PC-9 (cell line): Measurements from ENCODE around the gene PRR29. TPM values are rescaled to one million over a fixed set of nuclear protein-coding genes. Genes with fewer than 3 reads are reported as not detected.

ENCODE experiments used
- BruUV-seq: library from RNA; stranded (reverse); fragments of 400-500 nt; replicated peaks from 2 replicates; lab custom pipeline; 2021; lab: Mats Ljungman, UMichigan
- CTCF ChIA-PET: fragments of 300-600 bp; sonication (Branson Sonifier 250); formaldehyde crosslinking; loops from one replicate; lab custom pipeline; 2022; ENCODE audit warnings: antibody characterized with exemption; lab: Charles Lee
- POLR2A ChIA-PET: fragments of 300-600 bp; sonication (Branson Sonifier 250); formaldehyde crosslinking; loops from one replicate; lab custom pipeline; 2022; ENCODE audit warnings: antibody characterized with exemption; ENCODE audit not compliant: unreplicated experiment; lab: Charles Lee
- DNase-seq, 2 experiments: peaks; one replicate each; pipeline versions ENCODE4 v3.0.0 to v3.0.0-alpha.2; 2015 to 2022; ENCODE audit warnings: mixed read lengths in 1 of 2
- H2AFZ ChIP-seq: fragments of 200-600 bp; sonication (generic); 2 replicates; pipeline ENCODE4 v1.8.1; 2017; ENCODE audit warnings: antibody characterized with exemption
- H3F3A ChIP-seq: fragments of 200-600 bp; sonication (generic); 2 replicates; pipeline ENCODE4 v1.8.1; 2017; ENCODE audit warnings: antibody characterized with exemption, mild to moderate bottlenecking, low read depth; ENCODE audit not compliant: insufficient read depth
- H3K27ac ChIP-seq: fragments of 200-600 bp; sonication (generic); 2 replicates; pipeline ENCODE4 v1.6.1; 2016; ENCODE audit warnings: mixed run types
- H3K27me3 ChIP-seq: fragments of 200-600 bp; sonication (generic); 2 replicates; pipeline ENCODE4 v1.6.1; 2016; ENCODE audit warnings: low read depth, mixed run types; ENCODE audit not compliant: insufficient read depth
- H3K36me3 ChIP-seq: fragments of 200-600 bp; sonication (generic); 2 replicates; pipeline ENCODE4 v1.6.1; 2016; ENCODE audit warnings: low read depth, mixed run types
- H3K4me1 ChIP-seq: fragments of 200-600 bp; sonication (generic); replicated peaks from 2 replicates; pipeline ENCODE4 v1.6.1; 2016; ENCODE audit warnings: mixed run types; ENCODE audit not compliant: insufficient read depth
- H3K4me2 ChIP-seq: fragments of 200-600 bp; sonication (generic); 2 replicates; pipeline ENCODE4 v1.6.1; 2017; ENCODE audit warnings: mixed run types
- H3K4me3 ChIP-seq: fragments of 200-600 bp; sonication (generic); 2 replicates; pipeline ENCODE4 v1.6.1; 2016; ENCODE audit warnings: mixed run types
- H3K79me2 ChIP-seq: fragments of 200-600 bp; sonication (generic); 2 replicates; pipeline ENCODE4 v1.6.1; 2017; ENCODE audit warnings: low read depth, mixed run types
- H3K9me2 ChIP-seq: fragments of 200-600 bp; sonication (generic); 2 replicates; pipeline ENCODE4 v1.8.1; 2017; ENCODE audit warnings: mild to moderate bottlenecking; ENCODE audit not compliant: insufficient read depth
- H3K9me3 ChIP-seq: fragments of 200-600 bp; sonication (generic); 2 replicates; pipeline ENCODE4 v1.8.1; 2016; ENCODE audit warnings: low read depth; ENCODE audit not compliant: insufficient read depth
- H4K20me1 ChIP-seq: fragments of 200-600 bp; sonication (generic); 2 replicates; pipeline ENCODE4 v1.8.1; 2017; ENCODE audit not compliant: insufficient read depth
- EZH2 ChIP-seq: fragments of 200-600 bp; sonication (generic); IDR thresholded peaks from 2 replicates; pipeline ENCODE4 v1.8.0; 2017; ENCODE audit warnings: antibody characterized with exemption, low read depth
- intact Hi-C: fragments of 100-400 bp; cut with micrococcal nuclease; formaldehyde crosslinking; loops from one replicate; pipeline ENCODE4 v1.10.0; 2022; ENCODE audit not compliant: unreplicated experiment
- total RNA-seq: library from RNA; stranded (reverse); gene quantifications from 2 replicates; pipeline ENCODE4 v1.2.3, GENCODE V29; 2021
- TF ChIP-seq, protein P1 (sequence below): fragments of 200-600 bp; sonication (generic); conservative IDR thresholded peaks from 2 replicates; pipeline ENCODE4 v1.6.1; 2017; ENCODE audit warnings: mixed run types, antibody characterized with exemption, mild to moderate bottlenecking, moderate library complexity

PRR29 gene
- total RNA-seq, 1 experiment from 2014 or later, result 2.4 TPM

DNA sequence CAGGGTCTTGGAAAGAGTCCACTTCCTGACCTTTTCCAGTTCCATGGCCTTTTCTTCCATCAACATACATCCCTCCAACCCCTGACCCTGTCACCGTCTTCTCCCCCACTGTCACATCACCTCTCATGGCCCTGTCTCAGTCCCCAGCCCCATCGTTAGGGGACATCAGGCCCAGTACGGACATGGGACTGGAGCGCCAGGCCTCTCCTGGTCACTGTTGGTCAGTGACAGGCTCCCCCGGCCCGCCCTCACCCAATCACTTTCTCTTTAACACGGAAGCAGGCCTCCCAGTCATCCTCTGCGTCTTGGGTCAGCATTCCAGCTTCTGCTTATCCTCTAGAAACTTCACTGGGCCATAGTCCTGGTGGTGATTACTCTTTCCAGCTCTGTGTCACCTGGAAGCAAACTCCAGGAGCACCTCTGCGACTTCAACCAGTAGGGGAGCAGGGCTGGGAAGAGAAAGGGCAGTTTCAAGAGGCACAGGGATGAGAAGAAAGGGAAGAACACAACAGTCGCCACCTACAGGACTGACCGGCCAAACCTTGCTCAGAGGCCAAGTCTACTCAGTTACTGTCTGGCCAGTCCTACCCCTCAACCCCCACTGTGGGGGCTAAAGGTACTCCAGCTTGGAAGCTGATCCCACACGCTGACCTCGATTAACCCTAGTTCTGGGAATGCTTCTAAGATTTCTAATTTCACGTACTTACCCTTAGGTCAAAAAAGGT is 38.2 kb downstream of the PRR29 start:
- CTCF ChIA-PET, result no interaction called here
- POLR2A ChIA-PET, result no interaction called here
- no peak for DNase-seq

DNA sequence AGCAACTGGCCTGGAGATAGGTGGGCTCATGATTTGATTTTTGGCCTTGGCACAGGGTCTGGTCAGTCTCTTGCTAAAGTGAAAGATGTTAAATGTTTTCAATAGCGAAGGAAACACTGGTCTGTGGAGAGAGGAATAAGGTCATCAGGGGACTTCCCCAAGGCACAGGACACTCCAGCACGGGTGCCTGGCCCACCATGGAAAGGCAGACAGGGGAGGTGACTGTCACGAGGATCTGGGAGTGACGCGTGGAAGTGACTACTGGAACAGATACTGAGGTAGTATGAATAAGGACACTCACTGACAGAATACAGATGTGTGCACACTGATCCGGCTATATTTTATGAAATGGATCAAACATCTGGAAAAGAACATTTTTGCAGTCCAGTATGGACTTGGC is 39.0 kb downstream of the PRR29 start:
- no peaks in the 10 kb centered on the region for H3F3A ChIP-seq
- H3K36me3 ChIP-seq, result no peaks in the 10 kb centered on the region
- TF ChIP-seq EZH2, result no peak
- TF ChIP-seq, protein P1, sequence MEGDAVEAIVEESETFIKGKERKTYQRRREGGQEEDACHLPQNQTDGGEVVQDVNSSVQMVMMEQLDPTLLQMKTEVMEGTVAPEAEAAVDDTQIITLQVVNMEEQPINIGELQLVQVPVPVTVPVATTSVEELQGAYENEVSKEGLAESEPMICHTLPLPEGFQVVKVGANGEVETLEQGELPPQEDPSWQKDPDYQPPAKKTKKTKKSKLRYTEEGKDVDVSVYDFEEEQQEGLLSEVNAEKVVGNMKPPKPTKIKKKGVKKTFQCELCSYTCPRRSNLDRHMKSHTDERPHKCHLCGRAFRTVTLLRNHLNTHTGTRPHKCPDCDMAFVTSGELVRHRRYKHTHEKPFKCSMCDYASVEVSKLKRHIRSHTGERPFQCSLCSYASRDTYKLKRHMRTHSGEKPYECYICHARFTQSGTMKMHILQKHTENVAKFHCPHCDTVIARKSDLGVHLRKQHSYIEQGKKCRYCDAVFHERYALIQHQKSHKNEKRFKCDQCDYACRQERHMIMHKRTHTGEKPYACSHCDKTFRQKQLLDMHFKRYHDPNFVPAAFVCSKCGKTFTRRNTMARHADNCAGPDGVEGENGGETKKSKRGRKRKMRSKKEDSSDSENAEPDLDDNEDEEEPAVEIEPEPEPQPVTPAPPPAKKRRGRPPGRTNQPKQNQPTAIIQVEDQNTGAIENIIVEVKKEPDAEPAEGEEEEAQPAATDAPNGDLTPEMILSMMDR, result no peak
- BruUV-seq, result no TSS peak
- no peaks in the 10 kb centered on the region for H3K27me3 ChIP-seq
- no peaks in the 10 kb centered on the region for H4K20me1 ChIP-seq
- DNase-seq, result no peak
- ChIA-PET POLR2A (no interaction called here), CTCF (no interaction called here)
- no peaks in the 10 kb centered on the region for H3K79me2 ChIP-seq
- H3K27ac ChIP-seq, result no peak overlapping the region
- no peak overlapping the region for H2AFZ ChIP-seq
- H3K9me3 ChIP-seq, result no peaks in the 10 kb centered on the region
- no peaks in the 10 kb centered on the region for H3K4me1 ChIP-seq
- H3K4me3 ChIP-seq, result no peak overlapping the region
- intact Hi-C loops, result no loop called here
- H3K4me2 ChIP-seq, result no peak overlapping the region
- H3K9me2 ChIP-seq, result no peaks in the 10 kb centered on the region

More for the DNA sequence above, 38.2 kb downstream of the PRR29 start:
- no peaks in the 10 kb centered on the region for H3K9me2 ChIP-seq
- no peaks in the 10 kb centered on the region for H3F3A ChIP-seq
- H3K4me3 ChIP-seq, result no peak overlapping the region
- H4K20me1 ChIP-seq, result no peaks in the 10 kb centered on the region
- TF ChIP-seq, protein P1, result 0 out of 2 replicates have a peak, but pooled peaks have one; percentile 16
- TF ChIP-seq EZH2, result no peak
- no TSS peak for BruUV-seq
- no peak overlapping the region for H3K4me2 ChIP-seq
- H3K9me3 ChIP-seq, result no peaks in the 10 kb centered on the region
- H3K79me2 ChIP-seq, result no peaks in the 10 kb centered on the region
- no peak overlapping the region for H2AFZ ChIP-seq
- no peaks in the 10 kb centered on the region for H3K36me3 ChIP-seq
- no peaks in the 10 kb centered on the region for H3K4me1 ChIP-seq
- intact Hi-C loops, result no loop called here
- no peaks in the 10 kb centered on the region for H3K27me3 ChIP-seq
- H3K27ac ChIP-seq, result no peak overlapping the region

- CTCF ChIA-PET, result no interaction called here
- Histone ChIP-seq H3K36me3 (no peaks in the 10 kb centered on the region), H3K9me2 (no peaks in the 10 kb centered on the region), H3K9me3 (no peaks in the 10 kb centered on the region), H3K27me3 (no peaks in the 10 kb centered on the region), H3K4me1 (no peaks in the 10 kb centered on the region), H3F3A (no peaks in the 10 kb centered on the region), H3K4me2 (no peak overlapping the region), H3K27ac (no peak overlapping the region), H3K4me3 (no peak overlapping the region), H2AFZ (no peak overlapping the region), H4K20me1 (no peaks in the 10 kb centered on the region), H3K79me2 (no peaks in the 10 kb centered on the region)
- POLR2A ChIA-PET, result no interaction called here
- DNase-seq, result no peak
- no TSS peak for BruUV-seq
- TF ChIP-seq, protein P1, result no peak
- TF ChIP-seq EZH2, result no peak
- intact Hi-C loops, result no loop called here
Measured at GRCh38 chr17:64037802-64038201, 39.7 kb downstream of the PRR29 start.
